Lower lobe of right lung (tissue), 2 donors: ENCODE results near the gene TBC1D4. TPM values are rescaled to one million over a fixed set of nuclear protein-coding genes. Genes with fewer than 3 reads are reported as not detected.

ENCODE experiments used
- ATAC-seq, 2 donors: fragments of 200-7000 bp; cut with Tn5 transposase; one replicate each; pipeline ENCODE4 v1.9.1; 2020 to 2022; ENCODE audit warnings: mild to moderate bottlenecking in 2 of 2, moderate library complexity in 2 of 2
- DNase-seq: peaks from one replicate; pipeline ENCODE4 v3.0.0-alpha.2; 2020
- H3K27ac ChIP-seq: fragments of 200-600 bp; one replicate; pipeline ENCODE4 v1.8.0; 2022
- H3K27me3 ChIP-seq: fragments of 200-600 bp; one replicate; pipeline ENCODE4 v1.8.0; 2022; ENCODE audit warnings: low read depth
- H3K36me3 ChIP-seq: fragments of 200-600 bp; one replicate; pipeline ENCODE4 v1.8.0; 2022; ENCODE audit warnings: mild to moderate bottlenecking
- H3K4me1 ChIP-seq: fragments of 200-600 bp; one replicate; pipeline ENCODE4 v1.8.0; 2022
- H3K4me3 ChIP-seq: fragments of 200-600 bp; one replicate; pipeline ENCODE4 v1.8.0; 2022; ENCODE audit warnings: mild to moderate bottlenecking
- H3K9me3 ChIP-seq: fragments of 200-600 bp; one replicate; pipeline ENCODE4 v1.8.0; 2022
- intact Hi-C: fragments of 100-400 bp; cut with DNase I; formaldehyde crosslinking; loops from one replicate; pipeline ENCODE4 v1.11.0; 2022
- total RNA-seq: library from RNA; stranded (reverse); fragmentation: NEBNext Ultra II Directional; extraction: Animal tissue kit (Norgen Biotek cat#: 25700); gene quantifications from one replicate; pipeline ENCODE4 v1.2.1, GENCODE V29; 2021
- TF ChIP-seq, protein P1 (sequence below): fragments of 200-600 bp; IDR thresholded peaks from one replicate; pipeline ENCODE4 v1.8.0; 2022; ENCODE audit warnings: antibody characterized with exemption, mild to moderate bottlenecking
- donor health status: DM: no; HTN: yes; CAD: no; lungs with severe emphysema.

TBC1D4 gene
- total RNA-seq, 1 donor from 2014 or later = 30.4 TPM

DNA sequence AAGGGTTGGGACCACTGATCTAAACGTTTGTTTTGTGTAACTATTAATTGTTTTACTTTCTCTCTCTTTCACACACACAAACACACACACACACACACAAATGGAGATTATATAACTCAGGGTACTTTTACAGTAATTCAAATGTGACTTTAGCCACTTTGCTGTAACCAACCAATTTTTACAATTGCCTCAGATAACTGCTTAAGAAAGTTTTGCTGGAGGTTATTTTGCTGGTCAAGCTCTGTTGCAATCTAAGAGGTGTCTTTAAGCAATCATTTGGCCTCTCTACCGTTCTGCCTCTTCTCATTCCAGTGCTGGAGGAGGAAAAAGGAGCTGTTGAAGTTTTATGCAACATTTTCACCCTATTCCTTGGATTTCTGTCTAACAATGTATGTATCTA lies 63.0 kb downstream of the TBC1D4 start:
- no peaks in the 10 kb centered on the region for H3K27me3 ChIP-seq
- ATAC-seq (peak; percentile 55 to 69), DNase-seq (no peak)
- H3K36me3 ChIP-seq = no peaks in the 10 kb centered on the region
- H3K4me1 ChIP-seq = peaks cover 53% of the 10 kb centered on the region
- no peaks in the 10 kb centered on the region for H3K9me3 ChIP-seq
- H3K27ac ChIP-seq = peak overlapping the region; percentile 54
- intact Hi-C loops = no loop called here
- TF ChIP-seq, protein P1, sequence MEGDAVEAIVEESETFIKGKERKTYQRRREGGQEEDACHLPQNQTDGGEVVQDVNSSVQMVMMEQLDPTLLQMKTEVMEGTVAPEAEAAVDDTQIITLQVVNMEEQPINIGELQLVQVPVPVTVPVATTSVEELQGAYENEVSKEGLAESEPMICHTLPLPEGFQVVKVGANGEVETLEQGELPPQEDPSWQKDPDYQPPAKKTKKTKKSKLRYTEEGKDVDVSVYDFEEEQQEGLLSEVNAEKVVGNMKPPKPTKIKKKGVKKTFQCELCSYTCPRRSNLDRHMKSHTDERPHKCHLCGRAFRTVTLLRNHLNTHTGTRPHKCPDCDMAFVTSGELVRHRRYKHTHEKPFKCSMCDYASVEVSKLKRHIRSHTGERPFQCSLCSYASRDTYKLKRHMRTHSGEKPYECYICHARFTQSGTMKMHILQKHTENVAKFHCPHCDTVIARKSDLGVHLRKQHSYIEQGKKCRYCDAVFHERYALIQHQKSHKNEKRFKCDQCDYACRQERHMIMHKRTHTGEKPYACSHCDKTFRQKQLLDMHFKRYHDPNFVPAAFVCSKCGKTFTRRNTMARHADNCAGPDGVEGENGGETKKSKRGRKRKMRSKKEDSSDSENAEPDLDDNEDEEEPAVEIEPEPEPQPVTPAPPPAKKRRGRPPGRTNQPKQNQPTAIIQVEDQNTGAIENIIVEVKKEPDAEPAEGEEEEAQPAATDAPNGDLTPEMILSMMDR = no peak
- H3K4me3 ChIP-seq = no peak overlapping the region

DNA sequence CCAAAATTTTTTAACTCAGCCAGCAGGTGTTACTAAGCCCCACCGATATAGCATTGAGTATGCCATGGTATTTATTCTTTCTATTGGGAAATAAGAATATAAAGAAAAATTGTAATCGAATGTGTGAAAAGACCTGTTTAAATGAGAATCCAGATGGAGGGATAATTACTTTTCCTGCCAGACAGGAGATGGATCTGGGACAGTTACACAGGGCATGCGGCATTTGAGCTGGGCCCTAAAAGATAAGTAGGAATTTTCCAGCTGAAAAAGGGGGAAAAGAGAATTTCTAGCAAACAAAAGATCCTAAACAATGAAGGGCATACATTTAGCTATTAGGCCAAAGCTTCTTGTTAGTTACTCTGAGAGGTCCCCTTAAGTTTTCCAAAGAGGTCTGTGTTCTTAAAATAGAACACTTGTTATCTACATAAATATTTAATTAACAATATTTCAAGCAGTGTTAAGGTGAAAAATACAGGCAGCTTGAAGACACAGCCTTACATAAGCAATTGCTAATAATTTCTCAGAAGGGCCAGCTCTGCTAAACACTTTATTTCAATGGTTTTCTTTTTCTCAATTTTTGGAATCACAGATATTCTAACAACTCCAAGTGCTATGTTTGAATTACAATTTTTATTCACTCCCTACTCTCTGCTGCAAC lies 63.7 kb downstream of the TBC1D4 start:
- DNase-seq (no peak), ATAC-seq (peak; percentile 32 to 69)
- Histone ChIP-seq H3K4me1 (peaks cover 53% of the 10 kb centered on the region), H3K4me3 (no peak overlapping the region), H3K9me3 (no peaks in the 10 kb centered on the region), H3K36me3 (no peaks in the 10 kb centered on the region), H3K27me3 (no peaks in the 10 kb centered on the region), H3K27ac (peak overlapping the region; percentile 54)
- intact Hi-C loops = no loop called here
- TF ChIP-seq, protein P1 = no peak

DNA sequence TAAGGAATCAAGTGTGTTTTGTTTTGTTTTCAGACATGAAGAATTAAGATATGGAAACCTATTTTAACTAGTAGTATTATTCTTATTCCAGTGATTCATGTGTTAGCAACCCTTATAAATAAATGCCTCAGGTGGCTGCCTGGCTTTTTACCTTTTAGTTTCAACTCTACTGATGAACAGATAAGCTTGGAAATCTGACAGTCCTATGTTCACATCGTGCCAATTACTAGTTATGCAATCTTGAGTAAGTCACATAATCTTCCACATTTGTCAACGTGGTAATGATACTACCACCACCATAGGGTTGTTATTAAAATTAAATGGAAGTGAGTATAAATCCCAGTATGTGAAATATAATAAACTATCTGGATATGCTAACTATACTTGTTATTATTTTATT lies 64.3 kb downstream of the TBC1D4 start:
- no peaks in the 10 kb centered on the region for H3K27me3 ChIP-seq
- peak in 1 of 2 donors; percentile 46 for ATAC-seq
- intact Hi-C loops = no loop called here
- H3K27ac ChIP-seq = no peak overlapping the region
- H3K36me3 ChIP-seq = no peaks in the 10 kb centered on the region
- H3K4me3 ChIP-seq = no peak overlapping the region
- no peak for DNase-seq
- TF ChIP-seq, protein P1 = no peak
- peaks cover 53% of the 10 kb centered on the region for H3K4me1 ChIP-seq
- H3K9me3 ChIP-seq = no peaks in the 10 kb centered on the region

DNA sequence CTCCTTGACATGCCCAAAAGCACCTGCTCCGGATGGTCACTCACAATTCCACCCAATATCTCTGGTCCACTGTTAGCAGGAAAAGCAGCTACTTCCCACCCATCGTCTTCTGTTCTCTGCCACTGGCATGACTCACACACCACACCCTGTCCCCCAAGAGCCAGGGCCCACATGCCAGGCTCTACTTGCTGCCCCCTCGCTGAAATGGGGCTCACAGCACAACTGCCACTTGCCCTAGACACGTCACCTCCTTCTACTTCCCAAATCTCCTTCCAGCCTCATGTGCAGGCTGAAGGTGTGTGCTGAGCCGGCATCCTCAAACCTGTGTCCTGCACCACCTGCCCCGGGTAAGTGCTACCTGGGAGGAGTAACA lies 65.0 kb downstream of the TBC1D4 start:
- no peaks in the 10 kb centered on the region for H3K27me3 ChIP-seq
- no peak overlapping the region for H3K4me3 ChIP-seq
- TF ChIP-seq, protein P1 = no peak
- ATAC-seq (peak; percentile 63 to 64), DNase-seq (peak; percentile 59)
- H3K9me3 ChIP-seq = no peaks in the 10 kb centered on the region
- intact Hi-C loops = no loop called here
- H3K27ac ChIP-seq = peak overlapping the region; percentile 44
- H3K36me3 ChIP-seq = no peaks in the 10 kb centered on the region
- peaks cover 51% of the 10 kb centered on the region for H3K4me1 ChIP-seq

DNA sequence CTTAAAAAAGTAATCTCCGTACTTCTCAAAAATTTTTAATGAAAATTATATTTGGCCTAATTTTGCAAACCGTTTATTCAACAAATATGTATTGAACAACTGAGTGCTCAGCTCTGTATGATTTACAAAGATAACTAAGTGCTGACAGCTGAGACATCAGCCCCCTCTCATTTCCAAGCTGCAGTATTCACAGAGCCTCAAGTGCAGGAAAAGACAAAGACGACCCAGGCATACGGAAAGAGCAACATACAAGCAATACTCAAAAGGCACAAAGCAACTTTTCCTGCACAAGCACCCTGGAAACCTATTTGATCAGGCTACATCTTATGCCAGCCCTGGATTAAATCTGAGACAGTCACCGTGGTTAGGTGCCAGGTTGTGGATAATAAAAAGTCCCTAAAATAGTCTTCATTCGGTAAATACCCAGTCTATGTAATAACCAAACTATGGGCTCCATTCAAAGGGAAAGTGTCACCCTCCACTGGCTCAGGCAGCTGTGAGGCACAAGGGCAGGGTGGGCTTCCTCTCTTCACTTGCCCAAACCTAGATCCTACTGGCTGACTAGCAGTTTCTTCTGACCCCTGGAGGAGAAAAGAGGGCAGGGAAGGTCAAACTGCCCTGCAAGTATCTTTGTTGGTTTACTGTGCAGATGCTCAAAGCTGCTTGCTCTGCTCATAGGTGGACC lies 65.5 kb downstream of the TBC1D4 start:
- no peaks in the 10 kb centered on the region for H3K36me3 ChIP-seq
- H3K4me1 ChIP-seq = peaks cover 49% of the 10 kb centered on the region
- TF ChIP-seq, protein P1 = no peak
- ATAC-seq (no peak), DNase-seq (no peak)
- no peak overlapping the region for H3K4me3 ChIP-seq
- no peaks in the 10 kb centered on the region for H3K27me3 ChIP-seq
- no peaks in the 10 kb centered on the region for H3K9me3 ChIP-seq
- intact Hi-C loops = no loop called here
- H3K27ac ChIP-seq = peak overlapping the region; percentile 44
